GM20431 (cell line): ENCODE results near the gene MYO9B.
"Not testable (repeated sequence)": the region's sequence is repeated elsewhere in the genome, so short reads cannot be mapped to it uniquely, and the experiment has no call there.

Experiments used
- in situ Hi-C: fragments of 300-500 bp; cut with MseI, MboI; formaldehyde crosslinking; loops from one replicate; pipeline ENCODE4 v1.15.0; 2020; ENCODE audit warnings: low sequenced_read_pairs; ENCODE audit not compliant: unreplicated experiment

Gene MYO9B

DNA sequence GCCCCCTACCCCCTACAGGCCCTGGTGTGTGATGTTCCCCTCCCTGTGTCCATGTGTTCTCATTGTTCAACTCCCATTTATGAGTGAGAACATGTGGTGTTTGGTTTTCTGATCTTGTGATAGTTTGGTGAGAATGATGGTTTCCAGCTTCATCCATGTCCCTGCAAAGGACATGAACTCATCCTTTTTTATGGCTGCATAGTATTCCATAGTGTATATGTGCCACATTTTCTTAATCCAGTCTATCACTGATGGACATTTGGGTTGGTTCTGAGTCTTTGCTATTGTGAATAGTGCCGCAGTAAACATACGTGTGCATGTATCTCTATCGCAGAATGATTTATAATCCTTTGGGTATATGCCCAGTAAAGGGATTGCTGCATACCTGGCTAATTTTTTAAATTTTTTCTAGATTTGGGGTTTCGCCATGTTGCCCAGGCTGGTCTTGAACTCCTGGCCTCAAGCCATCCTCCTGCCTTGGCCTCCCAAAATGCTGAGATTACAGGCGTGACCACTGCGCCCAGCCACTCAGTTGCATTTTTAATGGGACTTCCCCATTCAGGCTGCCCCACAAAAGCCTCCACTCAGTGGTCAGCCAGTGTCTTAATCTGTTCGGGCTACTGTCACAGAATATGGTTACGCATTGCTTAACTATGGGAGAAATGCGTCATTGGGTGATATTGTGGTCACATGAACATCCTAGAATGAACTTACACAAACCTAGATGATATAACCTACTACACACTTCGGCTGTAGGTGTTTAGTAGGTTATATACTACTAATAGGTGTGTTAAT, 62.7 kb downstream of the MYO9B start:
- in situ Hi-C loops, result not testable (repeated sequence)

GRCh38 chr19:17138937-17139598, 63.5 kb downstream of the MYO9B start:
- in situ Hi-C loops, result no loop called here

DNA sequence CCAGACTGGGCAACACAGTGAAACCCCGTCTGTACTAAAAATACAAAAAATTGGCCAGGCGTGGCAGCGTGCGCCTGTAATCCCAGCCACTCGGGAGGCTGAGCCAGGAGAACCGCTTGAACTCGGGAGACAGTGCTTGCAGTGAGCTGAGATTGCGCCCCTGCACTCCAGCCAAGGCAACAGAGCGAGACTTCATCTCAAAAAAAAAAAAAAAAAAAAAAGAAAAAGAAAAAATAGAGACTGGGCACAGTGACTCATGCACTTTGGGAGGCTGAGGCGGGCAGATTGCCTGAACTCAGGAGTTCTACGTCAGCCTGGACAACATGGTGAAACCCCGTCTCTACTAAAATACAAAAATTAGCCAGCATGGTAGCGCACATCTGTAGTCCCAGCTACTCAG, 69.2 kb downstream of the MYO9B start:
- in situ Hi-C loops, result not testable (repeated sequence)

DNA sequence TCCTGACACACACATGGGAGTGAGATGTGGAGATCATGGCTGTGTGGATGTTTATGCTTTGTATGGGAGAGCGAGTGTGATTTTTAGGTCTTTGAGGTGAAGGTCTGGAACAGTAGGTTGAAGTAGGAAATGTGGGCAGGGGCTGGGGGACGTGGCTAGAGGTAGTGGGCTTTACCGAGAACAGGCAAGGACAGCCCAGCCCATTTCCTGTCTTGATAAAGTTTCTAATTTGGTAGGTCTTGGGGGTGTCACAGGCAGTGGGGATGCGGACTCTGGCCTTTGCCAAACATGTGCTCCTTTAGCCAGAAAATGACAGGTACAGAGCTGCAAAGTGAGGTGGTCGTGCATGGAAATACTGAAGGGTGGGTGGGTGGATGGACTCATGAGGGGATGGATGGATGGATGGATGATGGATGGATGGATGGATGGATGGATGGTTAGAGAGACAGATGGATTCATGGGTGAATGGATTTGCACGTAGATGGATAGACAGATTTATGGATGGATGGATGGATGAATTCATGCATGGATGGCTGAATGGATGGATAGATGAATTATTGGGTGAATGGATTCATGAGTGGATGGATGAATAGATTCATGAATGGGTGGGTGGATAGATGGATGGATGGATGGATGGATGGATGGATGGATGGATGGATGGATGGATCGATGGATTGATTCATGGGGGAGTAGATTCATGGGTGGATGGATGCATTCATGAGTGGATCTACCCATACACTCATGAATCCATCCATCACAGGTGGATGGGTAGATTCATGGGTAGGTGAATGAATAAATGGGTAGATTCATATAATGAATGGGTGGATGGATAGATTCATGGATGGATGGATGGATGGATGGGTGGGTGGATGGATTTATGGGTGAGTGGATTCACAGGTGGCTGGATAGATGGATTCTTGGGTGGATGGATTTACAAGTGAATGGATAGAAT, 70.2 kb downstream of the MYO9B start:
- in situ Hi-C loops, result no loop called here

DNA sequence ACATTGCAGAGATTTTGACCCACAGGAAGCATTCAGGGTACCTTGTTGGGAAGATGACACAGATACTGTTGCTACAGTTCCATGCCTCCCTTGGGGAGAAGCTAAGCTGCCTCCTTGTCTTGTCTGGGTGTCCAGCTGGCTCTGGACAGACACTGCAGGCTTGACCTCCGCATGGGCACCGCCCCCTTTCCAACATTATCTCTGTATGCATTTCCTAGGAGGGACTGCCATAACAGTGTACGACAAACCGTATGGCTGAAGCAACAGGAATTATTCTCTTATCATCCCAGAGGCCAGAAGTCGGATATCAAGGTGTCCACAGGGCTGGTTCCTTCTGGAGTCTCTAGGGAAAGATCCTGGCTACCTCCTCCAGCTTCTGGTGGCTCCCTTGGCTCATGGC, 72.6 kb downstream of the MYO9B start:
- in situ Hi-C loops, result no loop called here

DNA sequence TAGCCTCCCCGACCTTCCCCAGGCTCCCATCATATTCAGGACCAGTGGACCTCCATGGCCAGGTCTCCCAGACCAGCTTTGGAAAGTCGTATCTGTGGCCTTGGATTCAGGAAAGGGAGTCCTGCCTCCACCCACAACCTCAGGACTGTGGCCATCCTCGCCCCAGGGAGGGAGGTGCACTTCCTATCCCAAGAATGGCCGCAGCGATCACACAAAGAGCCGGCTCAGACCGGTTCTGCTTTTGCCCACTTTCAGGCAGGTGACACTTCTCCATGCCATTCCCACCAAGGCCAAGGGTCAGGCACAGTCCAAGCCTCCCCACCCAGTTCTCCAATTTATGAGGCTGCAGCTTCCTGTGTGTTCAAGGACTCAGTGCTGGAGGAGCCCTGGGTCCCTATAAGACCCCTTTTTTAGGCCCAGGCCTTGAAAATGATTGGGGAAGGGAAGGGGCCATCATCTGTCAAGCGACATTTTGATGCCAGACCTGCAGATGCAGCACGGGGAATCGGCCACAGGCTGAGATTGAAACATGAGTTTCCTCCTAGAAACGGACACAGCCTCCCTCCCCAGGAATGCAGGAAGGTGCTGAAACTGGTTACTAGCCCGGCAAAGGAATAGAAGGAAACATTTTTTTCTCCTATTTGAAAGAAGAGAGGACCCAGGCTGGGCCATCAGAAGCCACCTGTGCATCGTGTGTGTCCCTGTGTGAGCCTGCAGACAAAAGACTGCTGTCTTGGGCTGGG, 74.0 kb downstream of the MYO9B start:
- in situ Hi-C loops, result no loop called here

DNA sequence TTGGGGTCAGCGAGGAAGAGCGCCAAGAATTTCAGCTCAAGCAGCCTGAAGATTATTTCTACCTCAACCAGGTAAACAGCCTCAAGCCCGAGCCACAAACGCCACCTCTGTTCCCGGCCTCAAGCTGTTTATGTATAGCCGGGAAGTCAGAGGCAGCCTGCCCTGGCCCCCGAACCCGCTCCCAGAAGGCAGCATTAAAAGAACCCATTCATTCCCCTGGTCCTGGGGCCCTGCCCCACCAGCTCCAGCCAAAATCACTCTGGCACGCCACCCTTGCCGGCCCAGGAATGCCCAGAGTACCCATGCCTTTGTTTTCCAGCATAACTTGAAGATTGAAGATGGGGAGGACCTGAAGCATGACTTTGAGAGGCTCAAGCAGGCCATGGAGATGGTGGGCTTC, 78.4 kb downstream of the MYO9B start:
- in situ Hi-C loops, result no loop called here

GRCh38 chr19:17155251-17155650, 79.7 kb downstream of the MYO9B start:
- in situ Hi-C loops, result no loop called here

DNA sequence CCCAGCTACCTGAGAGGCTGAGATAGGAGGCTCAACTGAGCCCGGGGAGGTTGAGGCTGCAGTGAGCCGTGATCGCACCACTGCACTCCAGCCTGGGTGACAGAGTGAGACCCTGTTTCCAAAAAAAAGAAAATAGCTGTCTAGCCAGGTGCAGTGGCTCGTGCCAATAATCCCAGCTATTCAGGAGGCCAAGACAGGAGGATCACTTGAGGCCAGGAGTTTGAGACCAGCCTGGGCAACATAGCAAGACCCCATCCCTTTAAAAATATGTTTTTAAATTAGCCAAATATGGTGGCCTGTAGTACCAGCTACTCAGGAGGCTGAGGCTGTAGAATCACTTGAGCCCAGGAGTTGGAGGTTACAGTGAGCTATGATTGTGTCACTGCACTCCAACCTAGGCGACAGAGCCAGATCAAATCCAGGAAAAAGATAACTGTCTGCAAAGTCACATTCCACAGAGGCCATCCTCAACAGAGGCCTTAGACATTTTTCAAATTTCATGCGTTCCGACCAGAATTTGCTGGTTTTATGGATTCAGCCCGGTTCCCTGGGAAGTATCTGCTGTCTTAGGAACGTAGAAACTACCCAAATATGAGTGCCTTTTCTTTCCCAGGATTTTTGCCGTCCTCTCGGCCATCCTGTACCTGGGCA, 80.8 kb downstream of the MYO9B start:
- in situ Hi-C loops, result no loop called here

DNA sequence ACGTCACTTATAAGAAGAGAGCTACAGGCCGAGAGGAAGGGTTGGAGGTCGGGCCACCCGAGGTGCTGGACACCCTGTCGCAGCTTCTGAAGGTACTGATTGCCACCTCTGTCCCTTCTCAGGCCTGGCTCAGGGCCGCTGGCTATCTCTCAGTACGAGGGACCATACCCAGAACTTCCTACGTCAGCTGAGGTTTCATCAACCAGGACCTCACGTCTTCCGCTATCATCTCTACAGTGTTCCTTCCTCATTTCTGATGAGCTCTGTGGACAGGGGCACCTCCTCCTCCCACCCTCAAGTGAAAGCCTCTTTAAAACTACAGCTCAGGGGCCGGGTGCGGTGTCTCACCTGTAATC, 81.3 kb downstream of the MYO9B start:
- in situ Hi-C loops, result no loop called here

DNA sequence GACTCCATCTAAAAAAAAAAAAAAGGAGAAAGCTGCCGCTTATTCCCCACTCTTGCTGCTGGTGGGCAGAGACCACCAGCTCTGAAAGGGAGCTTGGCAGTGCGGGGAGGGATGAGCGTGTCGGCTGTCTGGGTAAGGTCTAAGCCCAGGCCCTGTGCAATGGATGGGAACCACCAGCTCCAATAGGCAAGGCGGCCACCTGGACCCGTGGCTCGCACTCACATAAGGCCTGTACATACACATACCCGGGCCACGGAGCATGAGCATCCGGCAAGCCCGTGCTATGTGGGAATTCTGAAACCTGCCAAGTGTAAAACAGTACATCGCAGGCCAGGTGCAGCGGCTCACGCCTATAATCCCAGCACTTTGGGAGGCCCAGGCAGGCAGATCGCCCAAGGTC, 83.0 kb downstream of the MYO9B start:
- in situ Hi-C loops, result no loop called here

DNA sequence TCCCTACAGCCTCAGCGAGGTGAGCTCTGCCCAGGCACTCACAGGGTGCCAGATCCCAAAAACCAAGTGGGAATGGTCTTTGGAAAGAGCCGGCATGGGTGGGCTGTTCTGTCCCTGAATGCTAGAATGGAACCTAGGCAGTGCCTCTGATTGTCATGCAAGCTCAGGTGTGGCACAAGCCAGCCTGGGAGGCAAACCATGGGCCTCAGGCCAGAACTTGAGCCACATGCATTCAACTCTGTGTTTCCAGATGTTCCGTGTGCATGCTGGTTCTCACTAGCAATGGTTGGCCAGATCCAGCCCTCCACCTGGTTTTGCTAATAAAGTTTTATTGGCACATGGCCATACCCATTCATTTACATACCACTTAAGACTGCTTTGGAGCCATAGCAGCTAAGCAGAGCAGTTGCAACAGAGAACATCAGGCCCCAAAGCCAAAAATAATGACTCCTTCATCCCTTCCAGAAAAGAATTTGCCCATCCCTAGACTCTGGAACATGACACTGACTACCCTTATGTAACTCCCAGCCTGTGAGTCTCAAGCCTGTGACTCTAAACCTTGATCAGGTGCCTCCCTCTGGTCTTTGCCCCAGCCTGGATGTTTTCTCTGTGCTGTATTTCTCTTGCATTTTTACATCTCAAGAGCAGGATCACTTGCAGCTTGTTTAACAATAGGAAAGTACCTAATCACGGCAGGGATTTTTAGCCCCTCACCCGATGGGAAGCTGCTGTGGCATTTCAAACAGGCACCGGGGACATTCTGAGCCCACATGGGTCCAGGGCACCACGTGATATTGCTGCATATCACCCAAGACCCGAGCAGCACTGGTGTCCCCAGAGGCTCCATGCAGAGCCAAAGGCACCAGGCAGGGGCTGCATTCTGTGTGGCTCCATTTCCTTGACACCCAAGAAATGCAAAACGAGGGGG, 84.2 kb downstream of the MYO9B start:
- in situ Hi-C loops, result no loop called here

GRCh38 chr19:17160908-17161307, 85.3 kb downstream of the MYO9B start:
- in situ Hi-C loops, result no loop called here

DNA sequence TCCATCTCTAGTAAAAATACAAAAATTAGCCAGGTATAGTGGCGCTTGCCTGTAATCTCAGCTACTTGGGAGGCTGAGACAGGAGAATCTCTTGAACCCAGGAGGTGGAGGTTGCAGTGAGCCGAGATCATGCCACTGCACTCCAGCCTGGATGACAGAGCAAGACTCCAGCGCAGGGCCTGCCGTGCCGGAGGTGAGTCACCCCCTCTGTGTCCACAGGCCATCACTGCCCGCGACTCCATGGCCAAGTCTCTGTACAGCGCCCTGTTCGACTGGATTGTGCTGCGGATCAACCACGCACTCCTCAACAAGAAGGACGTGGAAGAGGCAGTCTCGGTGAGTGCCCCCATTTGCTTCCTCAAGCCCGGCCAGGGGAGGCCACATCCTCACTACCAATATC, 86.6 kb downstream of the MYO9B start:
- in situ Hi-C loops, result not testable (repeated sequence)

DNA sequence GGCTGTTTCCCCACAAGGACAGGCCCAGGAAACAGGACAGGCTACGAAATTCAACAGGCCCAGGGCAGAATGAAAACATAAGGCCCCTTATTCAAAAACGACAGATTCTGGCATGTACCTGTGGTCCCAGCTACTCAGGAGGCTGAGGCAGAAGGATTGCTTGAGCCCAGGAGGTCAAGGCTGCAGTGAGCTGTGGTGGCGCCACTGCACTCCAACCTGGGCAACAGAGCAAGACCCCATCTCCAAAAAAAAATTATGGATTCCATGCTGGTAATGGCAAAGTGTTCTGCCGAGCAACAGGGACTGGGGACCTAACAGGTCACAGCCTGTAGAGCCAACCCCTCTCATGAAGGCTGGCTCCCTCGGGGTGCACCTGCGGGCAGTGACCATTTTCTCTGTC, 87.0 kb downstream of the MYO9B start:
- in situ Hi-C loops, result no loop called here

DNA sequence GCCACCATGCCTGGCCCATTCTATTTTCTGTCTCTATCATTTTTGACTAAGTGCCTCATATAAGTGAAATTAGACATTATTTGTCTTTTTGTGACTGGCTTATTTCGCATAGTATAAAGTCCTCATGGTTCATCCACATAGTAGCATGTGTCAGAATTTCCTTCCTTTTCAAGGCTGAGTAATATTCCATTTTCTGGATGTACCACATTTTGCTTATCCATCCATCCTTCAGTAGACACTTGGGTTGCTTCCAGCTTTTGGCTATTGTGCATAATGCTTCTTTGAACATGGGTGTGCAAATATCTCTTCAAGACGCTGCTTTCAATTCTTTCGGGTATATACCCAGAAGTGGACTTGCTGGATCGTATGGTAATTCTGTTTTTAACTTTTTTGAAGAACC, 88.1 kb downstream of the MYO9B start:
- in situ Hi-C loops, result no loop called here

DNA sequence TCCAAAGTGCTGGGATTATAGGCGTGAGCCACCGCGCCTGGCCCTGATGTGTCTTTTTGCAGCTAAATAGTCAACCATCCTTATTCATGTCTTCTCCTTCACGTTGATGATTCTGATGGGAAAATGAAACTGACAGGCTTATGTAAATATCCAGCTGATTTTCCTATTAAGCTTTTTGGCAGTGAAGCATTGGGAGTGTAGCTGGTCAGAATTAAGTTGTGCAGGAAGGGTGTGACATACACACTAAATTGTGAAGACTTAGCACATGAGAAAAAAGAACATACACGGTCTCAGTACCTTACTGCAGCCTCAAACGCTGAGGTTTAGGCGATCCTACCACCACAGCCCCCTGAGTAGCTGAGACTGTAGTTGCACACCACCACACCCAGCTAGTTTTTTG, 89.1 kb downstream of the MYO9B start:
- in situ Hi-C loops, result no loop called here

GRCh38 chr19:17165715-17166114, 90.1 kb downstream of the MYO9B start:
- in situ Hi-C loops, result no loop called here
